SU-DHL-6 (cell line): ENCODE measurements around the gene SNX11.

Experiments used
- H2AFZ ChIP-seq: fragments of 200-600 bp; sonication (generic); 2 replicates; pipeline ENCODE4 v1.6.1; 2014; ENCODE audit warnings: low read depth, mild to moderate bottlenecking, moderate library complexity, mixed read lengths, antibody characterized with exemption, low read length; ENCODE audit not compliant: severe bottlenecking
- H3F3A ChIP-seq: fragments of 200-600 bp; shearing (Covaris generic); 2 replicates; pipeline ENCODE4 v1.6.0; 2016; ENCODE audit warnings: antibody characterized with exemption, mild to moderate bottlenecking; ENCODE audit not compliant: insufficient read depth
- H3K27ac ChIP-seq: fragments of 200-600 bp; sonication (generic); 2 replicates; pipeline ENCODE4 v1.5.1; 2016; ENCODE audit warnings: low read depth, mild to moderate bottlenecking, low read length, moderate library complexity, mixed read lengths
- H3K27me3 ChIP-seq: fragments of 200-600 bp; sonication (generic), shearing (Covaris generic); 2 replicates; pipeline ENCODE4 v1.6.0; 2014; ENCODE audit warnings: mild to moderate bottlenecking, low read length
- H3K36me3 ChIP-seq: fragments of 200-600 bp; sonication (generic); 2 replicates; pipeline ENCODE4 v1.6.1; 2014; ENCODE audit warnings: mild to moderate bottlenecking, low read length, mixed read lengths
- H3K4me2 ChIP-seq: fragments of 300-600, 200-600 bp; shearing (Covaris generic), sonication (generic); 2 replicates; pipeline ENCODE4 v1.6.0; 2014; ENCODE audit warnings: low read length, low read depth, mild to moderate bottlenecking; ENCODE audit not compliant: poor library complexity, severe bottlenecking
- H3K4me3 ChIP-seq: fragments of 200-600 bp; sonication (generic); 2 replicates; pipeline ENCODE4 v1.5.1; 2014; ENCODE audit warnings: antibody characterized with exemption, low read length, mild to moderate bottlenecking, mixed read lengths; ENCODE audit not compliant: insufficient read depth, poor library complexity, severe bottlenecking
- H3K79me2 ChIP-seq: fragments of 200-600 bp; sonication (generic); 2 replicates; pipeline ENCODE4 v1.6.1; 2014; ENCODE audit warnings: mild to moderate bottlenecking, low read length, moderate library complexity; ENCODE audit not compliant: insufficient read depth
- H3K9ac ChIP-seq: fragments of 200-600 bp; sonication (generic); 2 replicates; pipeline ENCODE4 v1.7.0; 2014; ENCODE audit warnings: mild to moderate bottlenecking, low read length
- H3K9me2 ChIP-seq: fragments of 200-600 bp; sonication (generic); replicated peaks from 2 replicates; pipeline ENCODE4 v1.6.1; 2014; ENCODE audit warnings: low read length; ENCODE audit not compliant: insufficient read depth
- H3K9me3 ChIP-seq: fragments of 200-600 bp; sonication (generic); 2 replicates; pipeline ENCODE4 v1.6.1; 2014; ENCODE audit warnings: low read length, mixed read lengths; ENCODE audit not compliant: insufficient read depth
- H4K20me1 ChIP-seq: fragments of 200-600 bp; sonication (generic); 2 replicates; pipeline ENCODE4 v1.6.1; 2014; ENCODE audit warnings: low read depth, mild to moderate bottlenecking, antibody characterized with exemption, low read length, moderate library complexity, mixed read lengths
- EZH2phosphoT487 ChIP-seq: fragments of 200-600 bp; sonication (generic), shearing (Covaris generic); conservative IDR thresholded peaks from 2 replicates; pipeline ENCODE4 v1.6.1; 2018; ENCODE audit warnings: mild to moderate bottlenecking, antibody characterized with exemption, low read length, moderate library complexity, mixed read lengths
- TF ChIP-seq, protein P1 (sequence below): fragments of 200-600 bp; sonication (generic); IDR thresholded peaks from one replicate; pipeline ENCODE4 v1.5.1; 2017; ENCODE audit warnings: antibody characterized with exemption, mild to moderate bottlenecking, low read length, moderate library complexity; ENCODE audit not compliant: insufficient read depth, poor library complexity, severe bottlenecking

The SNX11 gene

DNA sequence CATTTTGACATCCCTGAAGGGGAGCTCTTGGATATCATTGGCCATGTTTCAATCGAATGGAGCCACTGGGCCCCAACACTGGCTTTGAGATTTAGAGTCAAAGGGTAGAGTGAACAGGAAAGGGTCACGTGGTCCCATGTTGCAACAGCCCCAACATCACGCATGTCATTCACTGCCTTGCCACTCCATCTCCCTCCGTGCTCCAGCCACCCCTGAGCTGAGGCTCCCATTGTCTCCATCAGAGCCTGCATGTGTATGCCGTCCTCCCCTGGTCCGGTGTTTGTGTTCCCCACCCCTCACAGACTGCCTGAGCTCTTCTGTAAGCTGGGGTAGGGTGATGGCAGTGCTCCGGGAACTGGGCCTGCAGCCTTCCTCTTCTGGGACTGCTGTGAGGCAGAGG lies 47.3 kb upstream of the SNX11 start:
- Histone ChIP-seq H3K79me2 (peaks cover 12% of the 10 kb centered on the region; the same call in 1 of the 2 replicates), H3K36me3 (peaks cover 11% of the 10 kb centered on the region; the same call in 1 of the 2 replicates), H3K9me3 (no peaks in the 10 kb centered on the region), H3K27me3 (no peaks in the 10 kb centered on the region), H3K9ac (no peak overlapping the region), H3K9me2 (no peaks in the 10 kb centered on the region), H3K27ac (no peak overlapping the region), H3K4me2 (no peak overlapping the region), H3K4me3 (no peak overlapping the region), H2AFZ (no peak overlapping the region), H4K20me1 (no peaks in the 10 kb centered on the region), H3F3A (peaks cover 5% of the 10 kb centered on the region; the same call in 1 of the 2 replicates)
- TF ChIP-seq EZH2phosphoT487, result no peak
- TF ChIP-seq, protein P1, sequence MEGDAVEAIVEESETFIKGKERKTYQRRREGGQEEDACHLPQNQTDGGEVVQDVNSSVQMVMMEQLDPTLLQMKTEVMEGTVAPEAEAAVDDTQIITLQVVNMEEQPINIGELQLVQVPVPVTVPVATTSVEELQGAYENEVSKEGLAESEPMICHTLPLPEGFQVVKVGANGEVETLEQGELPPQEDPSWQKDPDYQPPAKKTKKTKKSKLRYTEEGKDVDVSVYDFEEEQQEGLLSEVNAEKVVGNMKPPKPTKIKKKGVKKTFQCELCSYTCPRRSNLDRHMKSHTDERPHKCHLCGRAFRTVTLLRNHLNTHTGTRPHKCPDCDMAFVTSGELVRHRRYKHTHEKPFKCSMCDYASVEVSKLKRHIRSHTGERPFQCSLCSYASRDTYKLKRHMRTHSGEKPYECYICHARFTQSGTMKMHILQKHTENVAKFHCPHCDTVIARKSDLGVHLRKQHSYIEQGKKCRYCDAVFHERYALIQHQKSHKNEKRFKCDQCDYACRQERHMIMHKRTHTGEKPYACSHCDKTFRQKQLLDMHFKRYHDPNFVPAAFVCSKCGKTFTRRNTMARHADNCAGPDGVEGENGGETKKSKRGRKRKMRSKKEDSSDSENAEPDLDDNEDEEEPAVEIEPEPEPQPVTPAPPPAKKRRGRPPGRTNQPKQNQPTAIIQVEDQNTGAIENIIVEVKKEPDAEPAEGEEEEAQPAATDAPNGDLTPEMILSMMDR, result no peak

GRCh38 chr17:48062273-48062672 lies 45.3 kb upstream of the SNX11 start:
- H4K20me1 ChIP-seq, result no peaks in the 10 kb centered on the region
- peaks cover 16% of the 10 kb centered on the region for H3K36me3 ChIP-seq
- H3K9me2 ChIP-seq, result no peaks in the 10 kb centered on the region
- H2AFZ ChIP-seq, result no peak overlapping the region
- no peaks in the 10 kb centered on the region for H3K79me2 ChIP-seq
- peaks cover 5% of the 10 kb centered on the region; the same call in 1 of the 2 replicates for H3F3A ChIP-seq
- H3K4me3 ChIP-seq, result no peak overlapping the region
- H3K27me3 ChIP-seq, result no peaks in the 10 kb centered on the region
- H3K9ac ChIP-seq, result no peak overlapping the region
- H3K4me2 ChIP-seq, result no peak overlapping the region
- H3K27ac ChIP-seq, result no peak overlapping the region
- TF ChIP-seq, protein P1, result no peak
- TF ChIP-seq EZH2phosphoT487, result no peak
- H3K9me3 ChIP-seq, result no peaks in the 10 kb centered on the region

- no peaks in the 10 kb centered on the region for H3K27me3 ChIP-seq
- H4K20me1 ChIP-seq, result no peaks in the 10 kb centered on the region
- no peak overlapping the region for H3K4me2 ChIP-seq
- TF ChIP-seq, protein P1, result no peak
- no peak for TF ChIP-seq EZH2phosphoT487
- peaks cover 9% of the 10 kb centered on the region for H3K36me3 ChIP-seq
- no peak overlapping the region for H3K9ac ChIP-seq
- no peaks in the 10 kb centered on the region for H3K9me2 ChIP-seq
- no peaks in the 10 kb centered on the region for H3K9me3 ChIP-seq
- no peak overlapping the region for H3K4me3 ChIP-seq
- no peaks in the 10 kb centered on the region for H3K79me2 ChIP-seq
- H2AFZ ChIP-seq, result no peak overlapping the region
- peaks cover 10% of the 10 kb centered on the region; the same call in 1 of the 2 replicates for H3F3A ChIP-seq
- no peak overlapping the region for H3K27ac ChIP-seq
Observed at GRCh38 chr17:48064638-48065037, 42.9 kb upstream of the SNX11 start.
